GM19043 (cell line): ENCODE data around the gene MEF2D.

Experiments
- ATAC-seq: cut with Tn5 transposase; IDR thresholded peaks from one replicate; pipeline ENCODE4 v1.9.1; 2021; ENCODE audit warnings: low read depth; ENCODE audit not compliant: unreplicated experiment

The MEF2D gene

GRCh38 chr1:156489166-156489934 lies 11.2 kb downstream of the MEF2D start:
- ATAC-seq: peak; percentile 31

GRCh38 chr1:156488566-156489165 lies 11.9 kb downstream of the MEF2D start:
- peak; percentile 52 for ATAC-seq

GRCh38 chr1:156487862-156488261 lies 12.7 kb downstream of the MEF2D start:
- ATAC-seq: no peak

GRCh38 chr1:156486421-156487344 lies 13.9 kb downstream of the MEF2D start:
- ATAC-seq: no peak

- no peak for ATAC-seq
These were observed 14.6 kb downstream of the MEF2D start for GRCh38 chr1:156485984-156486383.

GRCh38 chr1:156484480-156485058 lies 16.0 kb downstream of the MEF2D start:
- no peak for ATAC-seq

GRCh38 chr1:156483397-156483796 lies 17.2 kb downstream of the MEF2D start:
- ATAC-seq: no peak

- ATAC-seq: no peak
These were observed 18.3 kb downstream of the MEF2D start for GRCh38 chr1:156482276-156482675.

GRCh38 chr1:156481527-156481926 lies 19.0 kb downstream of the MEF2D start:
- ATAC-seq: no peak

GRCh38 chr1:156480411-156481192 lies 20.0 kb downstream of the MEF2D start:
- no peak for ATAC-seq

- no peak for ATAC-seq
These were observed 20.6 kb downstream of the MEF2D start for GRCh38 chr1:156480016-156480370.

GRCh38 chr1:156479093-156480015 lies 21.2 kb downstream of the MEF2D start:
- ATAC-seq: no peak

- no peak for ATAC-seq
These were observed 22.3 kb downstream of the MEF2D start for GRCh38 chr1:156478250-156478627.

GRCh38 chr1:156477526-156478249 lies 22.9 kb downstream of the MEF2D start:
- ATAC-seq: no peak

- ATAC-seq: no peak
These were observed 23.9 kb downstream of the MEF2D start for GRCh38 chr1:156476501-156477298.

GRCh38 chr1:156475568-156476500 lies 24.7 kb downstream of the MEF2D start:
- ATAC-seq: no peak

GRCh38 chr1:156474966-156475365 lies 25.6 kb downstream of the MEF2D start:
- no peak for ATAC-seq
